ENCODE results near the gene CATSPERD.
A peak's percentile ranks its signal among the peaks of the same experiment; 100 is the strongest.

CATSPERD gene

DNA sequence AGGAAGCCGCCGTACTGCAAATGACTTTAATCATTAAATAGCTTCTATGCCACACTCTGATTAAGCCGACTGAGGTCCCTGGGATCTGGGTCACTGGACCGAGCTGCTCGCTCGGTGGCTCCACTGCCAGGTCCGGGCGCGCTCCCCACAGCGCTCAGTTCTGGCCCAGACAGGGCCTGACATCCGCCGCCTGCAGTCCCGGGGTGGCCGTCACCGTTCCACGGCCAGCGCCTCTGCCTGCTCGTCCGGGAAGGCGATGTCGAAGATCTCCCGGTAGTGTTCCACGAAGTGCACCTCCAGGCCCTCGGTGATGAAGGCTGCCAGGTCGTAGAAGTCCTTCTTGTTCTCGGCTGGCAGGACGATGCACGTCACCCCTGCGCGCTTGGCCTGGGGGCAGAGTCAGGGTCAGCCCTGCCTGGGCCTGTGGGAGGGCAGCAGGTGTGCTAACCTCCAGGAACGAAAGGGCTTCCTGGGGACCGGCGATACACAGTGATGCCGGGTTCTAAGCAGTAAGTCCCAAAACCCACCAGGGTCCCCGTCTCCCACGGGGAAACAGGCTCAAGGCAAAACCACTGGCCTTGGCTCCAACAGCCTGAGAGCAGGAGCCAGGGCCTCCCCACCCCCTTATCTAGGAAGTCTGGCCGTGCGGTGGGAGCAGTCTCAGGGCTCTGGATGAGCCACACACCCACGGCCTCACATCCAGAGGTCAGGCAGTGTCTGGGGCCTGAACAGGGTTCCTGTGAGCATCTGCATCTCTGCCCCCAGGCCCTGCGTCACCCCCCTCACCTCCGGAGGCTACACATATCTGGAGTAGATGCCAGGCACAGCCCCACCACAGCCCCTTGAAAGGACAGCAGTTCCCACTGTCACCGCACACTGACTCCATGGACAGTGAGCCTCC, 28.4 kb upstream of the CATSPERD start:
- Histone ChIP-seq H3K4me1 (ENCODE audit: control insufficient read depth in 1 of 2, insufficient read depth in 1 of 2, low read depth in 1 of 2, low read length in 1 of 2) (peaks cover 25 to 35% of the 10 kb centered on the region in 2 experiments), H3K27ac (no peak overlapping the region), H3K9me3 (no peaks in the 10 kb centered on the region), H3K4me3 (ENCODE audit: low read depth in 1 of 2, low read length in 1 of 2) (peak overlapping the region in 1 of 2 experiments; percentile 88), H3K36me3 (peaks cover 54% of the 10 kb centered on the region), H3K27me3 (no peaks in the 10 kb centered on the region)
- TF ChIP-seq, protein P1, sequence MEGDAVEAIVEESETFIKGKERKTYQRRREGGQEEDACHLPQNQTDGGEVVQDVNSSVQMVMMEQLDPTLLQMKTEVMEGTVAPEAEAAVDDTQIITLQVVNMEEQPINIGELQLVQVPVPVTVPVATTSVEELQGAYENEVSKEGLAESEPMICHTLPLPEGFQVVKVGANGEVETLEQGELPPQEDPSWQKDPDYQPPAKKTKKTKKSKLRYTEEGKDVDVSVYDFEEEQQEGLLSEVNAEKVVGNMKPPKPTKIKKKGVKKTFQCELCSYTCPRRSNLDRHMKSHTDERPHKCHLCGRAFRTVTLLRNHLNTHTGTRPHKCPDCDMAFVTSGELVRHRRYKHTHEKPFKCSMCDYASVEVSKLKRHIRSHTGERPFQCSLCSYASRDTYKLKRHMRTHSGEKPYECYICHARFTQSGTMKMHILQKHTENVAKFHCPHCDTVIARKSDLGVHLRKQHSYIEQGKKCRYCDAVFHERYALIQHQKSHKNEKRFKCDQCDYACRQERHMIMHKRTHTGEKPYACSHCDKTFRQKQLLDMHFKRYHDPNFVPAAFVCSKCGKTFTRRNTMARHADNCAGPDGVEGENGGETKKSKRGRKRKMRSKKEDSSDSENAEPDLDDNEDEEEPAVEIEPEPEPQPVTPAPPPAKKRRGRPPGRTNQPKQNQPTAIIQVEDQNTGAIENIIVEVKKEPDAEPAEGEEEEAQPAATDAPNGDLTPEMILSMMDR (IDR thresholded peaks at IDR 0.05): no peak

DNA sequence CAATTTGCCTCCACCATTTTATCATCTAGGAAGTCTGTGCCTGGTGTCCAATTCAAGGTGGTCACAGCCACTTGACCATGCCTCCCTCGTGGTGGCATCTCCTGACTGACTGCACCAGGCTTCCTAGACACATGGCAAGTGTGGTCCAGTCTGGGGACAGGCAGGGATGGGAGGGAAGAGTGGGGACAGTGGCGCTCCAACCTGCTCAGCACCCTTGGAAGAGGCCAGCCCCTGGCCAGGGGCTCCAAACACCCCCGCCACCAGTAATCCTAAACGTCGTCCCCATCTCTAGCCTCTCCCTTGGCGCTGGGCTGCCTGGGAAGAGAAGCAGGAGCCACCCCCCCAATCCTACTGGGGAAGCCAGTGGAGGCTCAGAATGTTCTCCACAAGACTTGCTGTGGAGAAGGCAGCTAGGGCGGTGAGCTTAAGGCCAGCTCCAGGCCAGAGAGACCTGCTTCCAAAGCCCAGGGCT, 27.7 kb upstream of the CATSPERD start:
- Histone ChIP-seq H3K4me3 (ENCODE audit: low read depth in 1 of 2, low read length in 1 of 2) (no peak overlapping the region), H3K4me1 (ENCODE audit: control insufficient read depth in 1 of 2, insufficient read depth in 1 of 2, low read depth in 1 of 2, low read length in 1 of 2) (peaks cover 19 to 28% of the 10 kb centered on the region in 2 experiments), H3K9me3 (no peaks in the 10 kb centered on the region), H3K36me3 (peaks cover 58% of the 10 kb centered on the region), H3K27ac (no peak overlapping the region), H3K27me3 (no peaks in the 10 kb centered on the region)
- TF ChIP-seq, protein P1 (IDR thresholded peaks at IDR 0.05): no peak

DNA sequence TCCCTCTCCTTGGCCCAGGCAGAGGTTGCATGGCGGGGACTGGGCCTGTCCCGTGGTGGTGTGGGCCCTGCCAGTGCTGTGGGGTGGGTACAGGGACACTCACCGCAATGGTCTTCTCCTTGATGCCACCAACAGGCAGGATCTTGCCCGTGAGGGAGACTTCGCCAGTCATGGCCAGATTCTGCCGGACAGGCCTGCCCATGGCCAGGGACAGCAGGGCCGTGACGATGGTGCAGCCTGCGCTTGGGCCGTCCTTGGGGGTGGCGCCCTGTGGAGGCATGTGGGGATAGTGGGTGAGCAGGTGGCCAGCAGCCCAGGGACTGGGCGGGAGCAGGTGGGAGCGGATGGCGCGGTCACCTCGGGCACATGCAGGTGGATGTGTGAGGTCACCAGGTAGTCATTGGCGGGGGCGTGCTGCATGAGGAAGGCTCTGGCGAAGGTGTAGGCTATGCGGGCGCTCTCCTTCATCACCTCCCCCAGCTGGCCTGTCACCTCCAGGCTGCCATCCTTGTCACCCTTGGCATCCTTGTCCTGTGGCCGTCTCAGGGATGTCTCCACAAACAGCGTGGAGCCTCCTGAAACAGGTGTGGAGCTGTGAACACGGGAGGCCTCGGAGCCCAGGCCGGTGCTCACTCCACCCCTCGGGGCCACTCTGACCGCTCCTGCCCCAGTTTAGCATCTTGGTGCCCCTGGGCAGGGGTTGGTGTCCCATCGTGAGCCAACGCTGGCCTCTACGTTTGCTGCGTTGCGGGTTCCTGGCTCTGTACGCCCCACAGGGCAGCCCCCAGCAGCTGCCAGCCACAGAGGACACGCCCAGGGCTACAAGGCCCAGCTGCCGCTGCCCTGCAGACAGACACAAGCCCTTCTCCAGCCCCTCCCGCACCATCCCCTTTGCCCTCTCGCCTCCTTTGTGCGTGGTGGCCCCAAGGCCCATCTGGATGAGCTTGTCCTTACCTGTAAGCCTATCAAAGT, 27.0 kb upstream of the CATSPERD start:
- TF ChIP-seq, protein P1 (IDR thresholded peaks at IDR 0.05): no peak
- peaks cover 19 to 26% of the 10 kb centered on the region in 2 experiments for H3K4me1 ChIP-seq (ENCODE audit: control insufficient read depth in 1 of 2, insufficient read depth in 1 of 2, low read depth in 1 of 2, low read length in 1 of 2)
- H3K36me3 ChIP-seq: peaks cover 66% of the 10 kb centered on the region
- no peak overlapping the region for H3K4me3 ChIP-seq (ENCODE audit: low read depth in 1 of 2, low read length in 1 of 2)
- no peaks in the 10 kb centered on the region for H3K9me3 ChIP-seq
- H3K27me3 ChIP-seq: no peaks in the 10 kb centered on the region
- no peak overlapping the region for H3K27ac ChIP-seq

DNA sequence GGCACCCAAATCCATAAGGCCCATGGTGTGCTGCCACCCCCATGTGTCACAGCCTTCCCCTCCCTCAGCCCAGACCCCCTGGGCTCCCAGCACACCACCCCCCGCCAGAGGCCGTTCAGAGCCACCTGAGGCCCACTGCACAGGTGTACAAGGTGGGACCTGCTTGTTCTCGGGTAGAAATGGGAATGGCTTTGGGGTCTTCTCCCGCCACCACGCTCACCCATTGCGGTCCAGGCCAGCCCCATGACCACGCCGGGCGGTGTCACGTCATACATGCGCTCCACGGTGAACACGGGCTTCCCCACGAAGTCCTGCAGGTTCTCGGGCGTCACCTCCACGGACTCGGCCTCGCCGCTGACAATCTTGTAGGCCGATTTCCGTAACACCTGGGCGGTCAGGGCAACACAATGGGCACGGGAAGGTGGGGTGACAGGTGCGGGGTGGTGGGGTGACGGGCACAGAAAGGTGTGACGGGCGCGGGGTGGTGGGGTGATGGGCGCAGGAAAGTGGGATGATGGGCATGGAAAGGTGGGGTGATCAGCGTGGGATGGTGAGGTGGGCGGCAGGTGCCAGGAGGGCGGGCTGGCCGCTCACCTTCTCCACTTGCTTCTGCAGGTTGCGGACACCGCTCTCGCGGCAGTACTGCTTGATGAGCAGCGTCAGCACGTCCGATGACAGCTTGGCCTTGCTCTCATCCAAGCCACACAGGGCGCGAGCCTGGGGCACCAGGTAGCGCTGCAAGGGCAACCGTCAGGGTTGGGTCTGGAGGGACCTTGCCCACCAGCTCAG, 26.1 kb upstream of the CATSPERD start:
- Histone ChIP-seq H3K9me3 (no peaks in the 10 kb centered on the region), H3K36me3 (peaks cover 73% of the 10 kb centered on the region), H3K27me3 (no peaks in the 10 kb centered on the region), H3K27ac (no peak overlapping the region), H3K4me3 (ENCODE audit: low read depth in 1 of 2, low read length in 1 of 2) (no peak overlapping the region), H3K4me1 (ENCODE audit: control insufficient read depth in 1 of 2, insufficient read depth in 1 of 2, low read depth in 1 of 2, low read length in 1 of 2) (peaks cover 19 to 26% of the 10 kb centered on the region in 2 experiments)
- TF ChIP-seq, protein P1 (IDR thresholded peaks at IDR 0.05): no peak

Measured in neutrophil (primary cell).